HG03066 (cell line): ENCODE data around the gene MAGI1.
"Not testable (repeated sequence)": the region's sequence is repeated elsewhere in the genome, so short reads cannot be mapped to it uniquely, and the experiment has no call there.

Experiments
- ATAC-seq: cut with Tn5 transposase; IDR thresholded peaks from one replicate; pipeline ENCODE4 v1.9.1; 2021; ENCODE audit warnings: low read depth; ENCODE audit not compliant: unreplicated experiment

The MAGI1 gene

DNA sequence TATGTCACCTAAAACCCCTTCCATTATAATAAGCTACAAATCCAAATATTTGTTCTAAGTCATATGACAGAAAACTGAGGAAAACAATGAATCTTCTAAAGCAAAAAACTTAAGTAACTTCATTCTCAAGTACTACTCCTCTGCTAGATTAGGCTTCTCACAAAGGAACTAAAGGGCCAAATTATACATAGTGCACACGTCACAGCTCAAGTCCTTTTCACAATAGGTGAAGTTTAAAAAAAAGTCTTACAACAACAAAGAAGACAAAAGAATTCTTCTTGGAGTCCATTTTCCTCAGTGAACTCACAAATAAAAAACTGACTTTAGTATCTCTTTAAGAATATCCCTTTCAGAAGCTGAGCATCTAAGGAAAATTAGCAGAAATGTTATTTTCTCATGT lies 479.9 kb downstream of the MAGI1 start:
- no peak for ATAC-seq

DNA sequence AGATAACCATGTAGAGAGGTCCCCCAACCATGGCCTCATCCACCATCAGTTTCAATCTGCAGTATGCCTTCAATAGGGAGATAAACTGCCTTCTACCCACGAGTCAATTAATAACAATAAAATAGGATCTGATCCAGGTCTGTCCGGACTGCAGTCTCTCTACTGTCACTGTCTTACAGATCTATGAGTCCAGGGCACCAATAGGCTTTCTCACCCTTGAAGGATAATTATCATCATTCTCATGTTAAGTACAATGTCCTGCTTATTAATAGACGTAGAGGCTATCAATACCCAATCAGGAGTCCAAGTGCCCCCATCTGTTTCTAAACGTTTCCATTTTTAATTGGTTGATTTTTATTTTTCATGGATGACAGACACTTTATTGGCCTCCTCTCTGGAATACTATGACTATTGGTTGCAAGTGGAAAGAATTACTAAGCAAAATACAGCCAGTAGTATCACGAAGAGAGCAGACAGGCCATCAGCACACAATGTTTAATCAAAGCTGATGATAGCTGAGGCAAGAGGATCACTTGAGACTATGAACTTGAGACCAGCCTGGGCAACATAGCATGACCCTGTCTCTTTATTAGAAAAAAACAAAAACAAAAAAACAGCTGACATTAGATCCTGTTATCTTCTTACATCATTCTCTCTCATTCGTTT lies 480.7 kb downstream of the MAGI1 start:
- no peak for ATAC-seq

DNA sequence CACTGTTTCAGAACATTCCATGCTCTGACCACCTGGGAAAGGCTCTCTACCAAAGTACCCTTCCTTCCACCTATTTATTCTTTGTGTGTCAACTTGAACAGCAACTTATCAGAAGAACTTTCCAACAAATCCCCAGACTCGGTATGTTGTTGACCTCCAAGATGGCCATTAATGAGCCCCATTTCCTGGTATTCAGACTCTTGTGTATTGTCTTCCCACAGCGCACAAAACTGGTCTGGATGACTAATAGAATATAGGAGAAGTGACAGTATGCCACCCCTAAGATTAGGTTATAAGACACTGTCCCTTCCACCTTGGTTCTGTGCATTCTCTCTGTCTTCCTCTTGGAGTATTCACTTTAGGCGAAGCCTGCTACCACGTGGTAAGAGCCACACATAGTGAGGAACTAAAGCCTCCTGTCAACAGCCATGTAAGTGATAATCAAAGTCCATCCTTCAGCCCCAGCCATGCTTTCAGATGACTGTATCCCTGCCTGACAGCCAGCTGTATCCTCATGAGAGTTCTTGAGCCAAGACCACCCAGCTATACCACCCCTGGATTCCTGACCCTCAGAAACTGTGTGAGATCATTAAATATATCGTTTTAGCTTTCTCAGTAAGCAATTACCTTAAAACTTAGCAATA lies 481.7 kb downstream of the MAGI1 start:
- ATAC-seq, result no peak

DNA sequence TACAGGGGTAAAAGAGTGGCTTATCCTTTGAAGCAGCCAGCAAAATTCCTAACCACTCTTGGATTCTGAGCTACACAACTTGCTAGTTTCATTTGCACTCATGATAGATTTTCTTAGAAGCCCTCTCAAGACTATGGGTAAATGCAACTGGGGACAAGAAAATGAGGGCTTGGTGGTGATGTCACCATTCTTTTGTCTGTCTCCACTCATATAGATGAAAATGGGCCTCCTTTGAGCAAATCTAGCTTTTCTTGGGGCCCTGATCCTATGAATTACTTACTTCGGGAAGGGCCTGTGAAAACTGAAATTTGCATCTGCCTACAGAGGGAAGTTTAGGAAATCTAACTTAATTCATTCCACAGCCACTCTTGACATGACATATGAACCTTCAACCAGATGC lies 486.3 kb downstream of the MAGI1 start:
- no peak for ATAC-seq

DNA sequence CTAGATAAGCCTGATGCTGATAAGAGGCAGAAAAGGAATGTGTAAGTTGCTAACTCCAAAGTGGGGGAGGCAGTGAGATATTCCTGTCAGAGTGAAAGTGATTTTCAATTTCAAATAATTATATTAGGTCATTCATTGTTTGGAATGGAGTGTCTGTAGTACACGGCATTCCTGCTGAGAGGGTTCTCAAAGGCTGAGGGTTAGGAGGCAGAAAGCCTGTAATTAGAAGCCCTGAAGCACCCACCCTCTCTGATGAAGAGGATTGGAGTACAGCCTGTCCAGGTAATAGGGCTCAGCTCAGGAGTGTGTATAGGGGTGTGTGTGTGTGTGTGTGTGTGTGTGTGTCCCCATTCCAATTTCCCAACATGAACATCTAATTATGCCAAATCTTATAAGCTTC lies 486.8 kb downstream of the MAGI1 start:
- ATAC-seq, result no peak

DNA sequence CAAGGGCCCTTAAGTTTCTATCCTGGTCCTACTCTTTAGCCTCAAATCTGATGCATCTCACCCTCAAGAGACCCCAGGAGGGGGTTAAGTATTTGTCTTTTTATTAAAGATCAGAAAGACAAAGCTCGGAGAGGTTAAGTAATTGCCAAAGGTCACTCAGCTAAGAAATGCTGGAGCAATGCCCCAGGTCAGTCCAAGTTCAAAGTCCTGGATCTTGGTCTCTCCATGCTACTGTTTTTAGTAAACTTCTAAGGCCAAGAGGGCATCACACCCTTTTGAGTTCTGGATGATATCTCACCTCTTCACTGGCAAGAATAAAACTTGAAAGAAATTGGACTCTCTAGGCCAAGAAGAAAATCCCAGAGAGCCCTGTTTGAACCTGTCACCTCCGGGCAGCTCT lies 488.6 kb downstream of the MAGI1 start:
- ATAC-seq, result no peak

DNA sequence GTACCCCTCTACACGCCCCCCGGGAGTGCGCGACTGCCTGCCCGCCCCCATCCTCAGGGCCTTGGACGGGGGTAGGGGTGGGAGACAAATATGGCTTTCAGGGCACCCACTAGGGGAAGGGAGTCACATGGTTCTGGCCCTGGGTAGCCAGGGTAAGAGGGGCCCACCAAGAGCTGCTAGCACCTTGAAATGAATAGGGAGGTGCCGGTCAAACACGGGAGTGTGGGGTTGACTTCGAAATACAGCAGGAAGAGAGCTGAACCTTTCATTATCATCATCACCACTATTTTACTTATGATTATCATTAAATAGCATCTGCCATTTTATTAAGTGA lies 489.1 kb downstream of the MAGI1 start:
- ATAC-seq, result no peak

DNA sequence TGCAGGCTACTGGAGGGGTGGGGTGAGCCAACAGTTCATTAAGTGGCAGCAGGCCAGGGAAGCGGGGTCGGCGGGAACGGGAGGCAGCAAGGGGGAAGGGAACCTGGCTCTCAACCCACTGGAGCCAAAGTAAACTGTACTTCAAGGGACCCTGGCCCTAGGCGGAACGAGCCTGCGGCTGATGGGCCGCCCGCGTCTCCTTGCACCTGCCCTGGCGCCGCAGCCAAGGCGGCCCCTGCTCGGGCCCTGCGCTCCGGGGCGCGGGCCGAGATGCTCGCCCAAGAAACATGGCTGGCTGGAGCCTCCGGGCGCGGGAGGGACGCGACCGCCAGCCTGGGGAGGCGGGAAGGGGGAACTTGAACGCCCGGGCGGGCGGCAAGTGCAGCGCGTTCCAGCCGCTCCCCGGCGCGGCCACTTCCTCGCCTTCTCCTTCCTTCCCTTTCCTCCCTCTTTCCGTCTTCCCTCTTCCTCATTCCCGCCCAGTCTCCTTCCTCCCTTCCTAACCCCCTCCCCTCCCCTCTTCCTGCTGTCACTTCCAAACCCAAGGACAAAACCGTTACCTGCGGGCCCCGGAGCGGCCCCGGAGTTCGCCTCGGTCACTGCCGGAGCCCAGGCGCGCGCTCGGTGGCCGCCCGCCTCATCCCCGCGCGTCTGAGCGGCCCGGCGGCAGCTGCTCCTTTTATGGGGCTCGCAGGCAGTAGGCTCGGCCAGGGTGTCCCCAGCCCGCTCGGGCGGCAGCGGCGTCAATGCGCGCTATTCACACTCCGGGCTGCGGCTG lies 489.7 kb downstream of the MAGI1 start:
- no peak for ATAC-seq

DNA sequence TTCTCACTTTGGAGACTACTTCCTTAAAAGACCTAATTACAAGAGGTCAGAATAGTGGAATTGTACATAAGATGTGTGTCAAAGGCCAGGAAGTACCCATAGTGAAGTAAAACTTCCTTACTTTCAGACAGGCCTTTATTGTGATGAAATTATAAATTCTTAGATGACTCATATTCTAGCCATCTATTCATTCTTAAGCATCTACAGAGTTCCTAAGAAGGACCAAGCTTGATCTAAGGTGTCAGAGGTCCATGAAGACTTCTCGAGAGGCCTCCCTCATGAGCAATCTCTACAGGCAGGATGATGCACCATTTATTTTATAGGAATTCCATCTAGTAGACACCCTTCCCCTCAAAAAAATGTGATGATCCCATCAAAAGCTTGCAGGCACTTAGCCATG lies 493.3 kb downstream of the MAGI1 start:
- ATAC-seq, result no peak

DNA sequence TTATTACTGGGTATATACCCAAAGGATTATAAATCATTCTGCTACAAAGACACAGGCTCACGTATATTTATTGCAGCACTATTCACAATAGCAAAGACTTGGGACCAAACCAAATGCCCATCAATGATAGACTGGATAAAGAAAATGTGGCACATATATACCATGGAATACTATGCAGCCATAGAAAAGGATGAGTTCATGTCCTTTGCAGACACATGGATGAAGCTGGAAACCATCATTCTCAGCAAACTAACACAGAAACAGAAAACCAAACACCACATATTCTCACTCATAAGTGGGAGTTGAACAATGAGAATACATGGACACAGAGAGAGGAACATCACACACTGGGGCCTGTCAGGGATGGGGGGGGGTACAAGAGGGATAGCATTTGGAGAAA lies 495.3 kb downstream of the MAGI1 start:
- not testable (repeated sequence) for ATAC-seq

DNA sequence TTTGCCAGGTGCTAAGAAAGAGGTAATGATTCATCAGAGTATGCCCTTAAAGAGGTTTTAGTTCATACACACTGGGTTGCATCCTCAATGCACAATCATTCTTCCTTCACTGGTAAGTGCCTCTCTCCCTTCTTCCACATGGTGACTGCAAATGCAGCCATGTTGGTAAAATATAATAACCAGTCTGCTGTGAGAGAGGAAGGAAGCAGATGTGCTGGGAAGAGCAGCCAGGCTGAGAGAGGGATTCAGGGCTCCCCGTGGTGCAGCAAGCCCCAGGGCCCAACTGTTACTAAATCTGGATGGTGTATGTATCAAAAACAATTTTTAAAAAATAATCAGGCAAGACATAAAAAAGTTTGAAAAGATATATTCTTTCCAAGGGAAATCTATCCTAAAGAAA lies 498.1 kb downstream of the MAGI1 start:
- no peak for ATAC-seq

DNA sequence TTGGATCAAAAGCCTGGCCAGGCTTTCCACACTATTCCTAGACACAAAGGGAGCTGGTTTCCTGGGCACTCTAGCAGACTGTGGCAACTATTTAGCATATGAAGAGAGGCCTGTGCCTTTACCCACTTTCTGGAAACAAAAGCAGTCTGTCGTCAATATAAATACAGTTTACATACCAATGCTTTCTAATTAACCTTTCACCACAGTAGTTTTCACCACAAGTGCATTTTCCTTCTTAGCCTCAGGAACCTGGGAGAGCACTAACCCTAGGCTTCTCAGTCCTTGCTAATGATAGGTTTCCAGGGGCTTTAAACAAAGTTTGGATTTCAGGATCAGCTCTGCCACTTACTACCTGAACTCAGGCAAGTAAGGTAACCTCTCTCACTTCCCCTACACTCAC lies 499.1 kb downstream of the MAGI1 start:
- no peak for ATAC-seq

DNA sequence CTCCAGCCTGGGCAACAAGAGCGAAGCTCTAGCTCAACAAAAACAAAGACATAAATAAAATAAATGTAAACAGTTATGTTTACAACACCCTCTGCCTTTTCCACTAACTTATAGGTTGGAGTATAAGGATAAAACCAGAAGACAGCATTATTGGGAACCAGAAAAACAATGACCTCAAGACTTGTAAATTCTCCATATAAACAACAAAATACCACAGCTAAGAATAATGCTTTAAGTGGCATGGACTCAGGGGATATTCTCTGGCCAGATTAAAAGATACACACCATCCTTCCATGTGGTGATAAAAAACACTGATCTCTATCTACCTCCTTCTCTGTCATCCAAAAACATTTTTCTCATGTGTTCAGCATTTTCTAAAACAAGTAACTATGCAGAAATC lies 500.6 kb downstream of the MAGI1 start:
- no peak for ATAC-seq

DNA sequence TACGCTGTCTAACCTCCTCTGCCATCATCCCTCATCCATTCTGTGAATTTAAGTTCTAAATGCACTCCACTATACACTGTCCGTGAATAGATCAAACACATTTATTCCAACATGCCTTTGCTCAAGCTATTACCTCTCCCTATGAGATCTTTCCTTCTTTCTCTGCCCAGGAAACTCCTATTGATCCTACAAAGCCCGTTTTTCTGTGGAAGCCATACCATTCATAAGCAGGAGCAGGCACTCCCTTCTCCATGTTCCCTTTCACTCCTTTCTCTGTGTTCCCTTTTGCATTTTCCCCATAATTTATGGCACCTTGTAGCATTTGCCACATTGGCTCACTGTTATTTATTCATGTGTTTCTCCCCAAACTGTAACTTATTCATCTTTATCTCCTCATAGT lies 501.6 kb downstream of the MAGI1 start:
- no peak for ATAC-seq

DNA sequence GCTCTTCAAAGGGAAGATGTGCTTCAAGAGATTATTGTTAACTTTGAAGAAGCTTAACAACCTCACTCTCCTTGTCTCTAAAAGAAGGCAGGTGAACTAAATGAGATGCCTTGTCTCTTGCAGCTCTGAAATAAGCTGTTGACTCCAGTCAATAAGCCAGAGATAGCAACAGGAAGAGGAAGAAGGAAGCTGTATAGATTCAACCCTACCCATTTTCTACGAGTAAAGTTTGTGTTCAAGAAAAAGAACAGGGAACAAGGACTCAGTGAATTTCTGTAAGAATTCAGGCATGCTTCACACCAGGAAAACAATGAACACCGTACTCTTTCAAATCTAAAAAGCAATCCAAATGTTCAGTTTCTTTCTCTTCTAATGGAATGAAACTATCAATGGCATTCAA lies 503.5 kb downstream of the MAGI1 start:
- no peak for ATAC-seq

DNA sequence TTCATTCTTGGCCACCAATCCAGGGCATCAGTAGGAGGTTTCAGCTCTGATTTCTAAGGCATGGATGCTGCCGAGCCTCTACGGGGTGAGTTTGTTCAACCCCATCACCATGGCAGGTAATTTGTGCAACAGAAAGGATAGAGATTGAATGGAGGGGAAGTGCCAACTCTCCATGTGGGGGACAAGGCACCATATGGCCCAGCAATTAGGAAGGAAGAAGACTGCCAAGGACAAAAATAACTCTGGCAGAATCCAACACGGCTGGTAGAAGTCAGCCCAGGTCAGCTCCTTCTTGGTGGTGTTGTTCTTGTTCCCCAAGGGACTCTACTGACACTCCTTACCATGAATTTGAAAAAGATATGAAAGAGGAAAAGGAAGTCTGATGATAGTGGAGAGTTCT lies 503.9 kb downstream of the MAGI1 start:
- ATAC-seq, result no peak

DNA sequence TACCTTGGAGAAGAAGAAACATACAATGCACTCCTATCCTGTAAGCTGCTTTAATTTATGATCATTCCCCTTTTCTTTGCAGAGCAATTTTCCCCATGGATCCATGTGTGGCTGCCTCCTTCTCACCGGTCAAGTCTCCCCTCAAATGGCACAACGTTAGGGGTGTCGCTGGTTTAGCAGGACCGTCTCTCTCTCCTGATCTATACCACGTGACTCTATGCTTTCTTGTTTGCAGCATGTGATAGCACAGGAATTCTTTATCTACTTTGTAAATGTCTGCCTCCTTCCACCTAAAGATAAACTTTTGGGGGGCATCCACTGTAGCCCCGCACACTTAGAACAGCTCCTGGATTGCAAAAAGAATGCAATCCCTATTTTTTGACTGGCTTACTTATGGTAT lies 506.0 kb downstream of the MAGI1 start:
- no peak for ATAC-seq

DNA sequence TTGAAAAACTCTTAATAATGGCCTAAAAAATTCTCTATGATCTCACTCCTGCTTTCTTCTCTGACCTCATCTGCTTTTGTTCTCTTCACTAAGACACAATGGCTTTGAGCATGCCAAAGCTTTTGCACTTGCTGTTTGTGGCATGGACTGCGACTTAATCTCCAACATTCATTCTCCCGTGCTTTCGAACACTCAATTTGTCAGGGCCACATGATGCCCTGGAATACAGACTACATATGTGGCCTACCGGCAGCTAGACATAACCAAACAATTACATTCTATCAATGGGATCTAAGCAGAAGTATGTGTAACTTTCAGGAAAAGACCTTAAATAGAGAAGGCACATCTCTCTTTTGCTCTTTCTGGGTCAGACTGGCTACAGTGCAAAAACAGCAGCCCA lies 506.5 kb downstream of the MAGI1 start:
- ATAC-seq, result no peak

DNA sequence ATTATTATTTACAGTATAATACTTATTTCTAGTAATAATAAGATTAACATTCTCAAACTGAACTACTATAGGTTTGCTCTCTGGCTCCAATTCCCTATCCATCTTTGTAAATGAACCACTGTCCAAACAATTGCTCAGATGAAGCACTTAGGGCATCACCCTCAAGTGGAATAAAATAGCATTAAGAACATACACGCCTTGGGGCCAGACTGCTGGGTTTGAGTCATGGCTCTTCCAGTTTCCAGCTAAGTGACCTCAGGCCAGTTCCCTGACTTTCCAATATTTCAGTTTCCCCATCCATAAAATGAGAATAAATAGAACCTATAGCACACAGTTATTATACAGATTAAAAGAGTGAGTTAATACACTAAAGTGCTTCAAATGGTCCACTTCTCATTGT lies 507.2 kb downstream of the MAGI1 start:
- ATAC-seq, result no peak

DNA sequence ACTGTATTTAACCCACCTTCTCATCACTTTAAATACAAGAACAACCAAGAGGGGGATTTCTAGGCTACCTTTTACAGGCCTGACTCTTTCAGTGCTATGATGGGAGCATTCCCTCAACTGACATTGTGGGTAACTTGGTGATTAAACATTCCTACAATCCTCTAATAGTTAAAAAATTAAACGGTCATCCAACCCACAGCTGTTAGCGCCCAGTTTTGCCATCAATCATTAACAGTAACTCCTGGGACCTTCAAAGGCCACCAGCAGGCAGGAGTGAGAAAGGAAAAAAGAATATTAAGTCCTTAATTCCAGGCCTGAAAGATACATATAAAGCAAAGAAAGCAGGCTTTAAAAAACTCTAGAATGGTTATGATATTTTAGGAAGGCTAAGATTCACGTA lies 512.1 kb downstream of the MAGI1 start:
- ATAC-seq, result no peak

DNA sequence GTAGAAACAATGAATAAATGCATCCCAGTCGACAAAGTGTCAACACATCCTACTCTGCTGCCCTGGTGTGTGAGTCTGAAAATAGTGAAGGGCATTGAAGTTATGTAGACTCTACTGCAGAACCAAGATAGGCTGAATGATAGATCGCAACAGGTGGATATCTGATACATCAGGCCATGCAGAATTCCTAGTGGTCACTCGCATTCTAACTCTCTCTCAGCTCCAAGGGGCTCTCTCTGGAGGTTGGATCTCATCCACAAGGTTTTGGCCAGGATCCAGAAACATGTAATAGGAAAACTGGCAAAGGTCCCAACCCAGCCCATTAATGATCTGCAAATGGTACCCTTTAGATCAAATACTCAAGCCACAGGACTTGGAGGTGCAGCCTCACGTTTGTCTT lies 514.1 kb downstream of the MAGI1 start:
- ATAC-seq, result no peak

DNA sequence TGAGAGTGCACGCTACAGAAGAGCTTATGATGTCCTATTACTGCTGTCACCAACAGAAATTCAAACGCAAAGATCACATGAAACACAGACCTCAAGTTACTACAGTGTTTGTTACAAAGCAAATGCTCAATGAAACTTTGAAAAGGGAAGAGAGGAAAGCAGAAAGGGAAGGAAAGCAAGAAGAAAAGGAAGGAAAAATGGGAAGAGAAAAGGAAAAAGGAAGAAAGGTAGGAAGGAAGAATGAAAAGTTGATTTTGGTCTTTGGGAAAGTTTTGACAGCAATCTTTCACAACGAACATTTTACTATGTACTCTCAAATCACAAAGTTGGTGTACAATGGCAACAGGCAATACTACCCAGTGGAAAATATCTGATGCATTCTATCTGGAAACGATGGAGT lies 514.8 kb downstream of the MAGI1 start:
- no peak for ATAC-seq
